ENCODE data around the gene TFF1.

DNA sequence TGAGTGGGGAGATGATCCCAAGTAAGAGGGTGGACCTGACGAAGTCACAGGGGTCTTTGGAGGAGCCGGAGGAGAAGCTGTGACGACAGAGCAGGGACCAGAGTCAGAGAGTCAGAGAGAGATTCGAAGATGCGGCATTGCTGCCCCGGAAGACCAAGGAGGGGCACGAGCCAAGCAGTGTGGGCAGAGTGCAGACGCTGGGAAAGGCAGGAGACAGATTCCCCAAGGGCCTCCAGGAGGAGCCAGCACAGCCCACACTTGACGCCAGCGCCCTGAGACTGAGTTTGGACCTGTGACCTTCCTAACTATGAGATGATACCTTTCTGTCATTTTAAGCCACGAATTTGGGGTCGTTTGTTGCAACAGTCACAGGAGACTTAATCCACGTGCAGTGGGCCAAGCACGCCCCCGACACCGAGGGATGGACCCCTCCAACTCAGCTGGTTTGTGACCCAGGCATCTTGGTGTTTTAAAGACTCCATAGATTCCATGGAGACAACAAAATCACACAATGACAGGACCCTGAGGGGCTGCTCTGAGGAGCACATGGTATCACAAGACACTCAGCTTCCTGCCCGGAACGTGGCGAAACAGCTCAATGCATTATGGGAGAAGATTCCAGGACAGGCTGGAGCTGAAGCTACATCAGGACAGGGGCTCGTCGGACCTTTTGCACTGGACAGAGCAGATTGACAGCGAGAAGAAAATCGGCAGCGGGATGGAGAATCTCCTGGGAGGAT is 11.0 kb upstream of the TFF1 start:
- TF ChIP-seq, protein P1, sequence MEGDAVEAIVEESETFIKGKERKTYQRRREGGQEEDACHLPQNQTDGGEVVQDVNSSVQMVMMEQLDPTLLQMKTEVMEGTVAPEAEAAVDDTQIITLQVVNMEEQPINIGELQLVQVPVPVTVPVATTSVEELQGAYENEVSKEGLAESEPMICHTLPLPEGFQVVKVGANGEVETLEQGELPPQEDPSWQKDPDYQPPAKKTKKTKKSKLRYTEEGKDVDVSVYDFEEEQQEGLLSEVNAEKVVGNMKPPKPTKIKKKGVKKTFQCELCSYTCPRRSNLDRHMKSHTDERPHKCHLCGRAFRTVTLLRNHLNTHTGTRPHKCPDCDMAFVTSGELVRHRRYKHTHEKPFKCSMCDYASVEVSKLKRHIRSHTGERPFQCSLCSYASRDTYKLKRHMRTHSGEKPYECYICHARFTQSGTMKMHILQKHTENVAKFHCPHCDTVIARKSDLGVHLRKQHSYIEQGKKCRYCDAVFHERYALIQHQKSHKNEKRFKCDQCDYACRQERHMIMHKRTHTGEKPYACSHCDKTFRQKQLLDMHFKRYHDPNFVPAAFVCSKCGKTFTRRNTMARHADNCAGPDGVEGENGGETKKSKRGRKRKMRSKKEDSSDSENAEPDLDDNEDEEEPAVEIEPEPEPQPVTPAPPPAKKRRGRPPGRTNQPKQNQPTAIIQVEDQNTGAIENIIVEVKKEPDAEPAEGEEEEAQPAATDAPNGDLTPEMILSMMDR (IDR thresholded peaks at IDR 0.05; ENCODE audit: borderline replicate concordance, extremely low read depth, low read length, poor library complexity, severe bottlenecking) = no peak
- TF ChIP-seq EZH2 (IDR thresholded peaks at IDR 0.05; ENCODE audit: borderline replicate concordance, low read depth, low read length, severe bottlenecking) = no peak
